Measurements from ENCODE around the gene MYO1F.
A peak's percentile ranks its signal among the peaks of the same experiment; 100 is the strongest.

Gene MYO1F

GRCh38 chr19:8489561-8490394 lies 87.5 kb downstream of the MYO1F start:
- no peak for DNase-seq

GRCh38 chr19:8488365-8488764 lies 88.9 kb downstream of the MYO1F start:
- no peak for DNase-seq

GRCh38 chr19:8487137-8487851 lies 89.9 kb downstream of the MYO1F start:
- peak; percentile 73 for DNase-seq

GRCh38 chr19:8486661-8487136 lies 90.5 kb downstream of the MYO1F start:
- no peak for DNase-seq

GRCh38 chr19:8485561-8486371 lies 91.5 kb downstream of the MYO1F start:
- no peak for DNase-seq

- no peak for DNase-seq
Observed at GRCh38 chr19:8484331-8484894, 92.8 kb downstream of the MYO1F start.

- no peak for DNase-seq
Observed at GRCh38 chr19:8483165-8483564, 94.1 kb downstream of the MYO1F start.

- DNase-seq, result no peak
Observed at GRCh38 chr19:8482696-8483095, 94.5 kb downstream of the MYO1F start.

- no peak for DNase-seq
Observed at GRCh38 chr19:8481616-8482015, 95.6 kb downstream of the MYO1F start.

GRCh38 chr19:8481201-8481600 lies 96.0 kb downstream of the MYO1F start:
- DNase-seq, result no peak

- no peak for DNase-seq
Observed at GRCh38 chr19:8478598-8478997, 98.6 kb downstream of the MYO1F start.

- no peak for DNase-seq
Observed at GRCh38 chr19:8477889-8478288, 99.4 kb downstream of the MYO1F start.

- no peak for DNase-seq
Observed at GRCh38 chr19:8476524-8476923, 100.7 kb downstream of the MYO1F start.

GRCh38 chr19:8475005-8475404 lies 102.2 kb downstream of the MYO1F start:
- no peak for DNase-seq

- no peak for DNase-seq
Observed at GRCh38 chr19:8473648-8474476, 103.4 kb downstream of the MYO1F start.
